CD14-positive monocyte (primary cell): ENCODE results near the gene TMEM45B. TPM values are rescaled to one million over a fixed set of nuclear protein-coding genes. Genes with fewer than 3 reads are reported as not detected.
A peak's percentile ranks its signal among the peaks of the same experiment; 100 is the strongest.

Experiments used
- DNase-seq, 3 donors: peaks; one replicate each; pipeline ENCODE4 v3.0.0-alpha.2; 2011 to 2022
- H2AFZ ChIP-seq: 2 replicates; pipeline ENCODE4 v1.6.0; 2012; ENCODE audit warnings: mild to moderate bottlenecking, low read depth, low read length, inconsistent platforms; ENCODE audit not compliant: insufficient read depth, poor library complexity, severe bottlenecking
- H3K27ac ChIP-seq, 2 donors: 1 replicate in 1 of 2; 2 replicates in 1 of 2; pipeline ENCODE4 v1.5.1; 2012 to 2013; ENCODE audit warnings: low read length in 2 of 2, control low read depth in 1 of 2, inconsistent platforms in 1 of 2, low read depth in 1 of 2, mild to moderate bottlenecking in 1 of 2
- H3K27me3 ChIP-seq, 2 donors: one replicate each; pipeline versions ENCODE4 v1.6.0 to v1.6.1; 2011 to 2013; ENCODE audit warnings: low read length in 2 of 2; ENCODE audit not compliant: control insufficient read depth in 2 of 2, insufficient read depth in 2 of 2
- H3K36me3 ChIP-seq, 2 donors: replicated peaks in 1 of 2; 1 replicate in 1 of 2; 2 replicates in 1 of 2; pipeline versions ENCODE4 v1.5.1 to v1.6.1; 2012 to 2013; ENCODE audit warnings: low read length in 2 of 2, control low read depth in 1 of 2, inconsistent platforms in 1 of 2, mild to moderate bottlenecking in 1 of 2; ENCODE audit not compliant: insufficient read depth in 2 of 2, control insufficient read depth in 1 of 2
- H3K4me1 ChIP-seq, 2 donors: 1 replicate in 1 of 2; 2 replicates in 1 of 2; pipeline versions ENCODE4 v1.5.1 to v1.6.1; 2012 to 2013; ENCODE audit warnings: low read length in 2 of 2, control low read depth in 1 of 2, inconsistent platforms in 1 of 2, mild to moderate bottlenecking in 1 of 2, moderate library complexity in 1 of 2; ENCODE audit not compliant: insufficient read depth in 2 of 2, control insufficient read depth in 1 of 2
- H3K4me2 ChIP-seq: replicated peaks from 2 replicates; pipeline ENCODE3; 2012; ENCODE audit warnings: low read length, moderate library complexity, mild to moderate bottlenecking; ENCODE audit not compliant: poor library complexity, severe bottlenecking; ENCODE audit errors: extremely low read depth
- H3K4me3 ChIP-seq, 3 experiments: fragments of 200-600 bp in 1 of 3; sonication (generic) in 1 of 3; replicated peaks in 1 of 3; 1 replicate in 2 of 3; 2 replicates in 1 of 3; pipeline ENCODE4 v1.5.1; 2011 to 2013; ENCODE audit warnings: low read length in 3 of 3, mild to moderate bottlenecking in 3 of 3, control low read depth in 2 of 3, low read depth in 2 of 3, inconsistent platforms in 1 of 3, moderate library complexity in 1 of 3
- H3K79me2 ChIP-seq: 2 replicates; pipeline ENCODE4 v1.6.0; 2012; ENCODE audit warnings: mild to moderate bottlenecking, control low read depth, inconsistent platforms, low read length, moderate library complexity; ENCODE audit not compliant: insufficient read depth
- H3K9ac ChIP-seq: 2 replicates; pipeline ENCODE4 v1.6.0; 2017; ENCODE audit warnings: low read length, mild to moderate bottlenecking; ENCODE audit not compliant: insufficient read depth, poor library complexity, severe bottlenecking
- H3K9me3 ChIP-seq, 2 donors: replicated peaks in 1 of 2; 1 replicate in 1 of 2; 2 replicates in 1 of 2; pipeline versions ENCODE4 v1.5.1 to v1.6.1; 2012 to 2013; ENCODE audit warnings: low read length in 2 of 2, control low read depth in 1 of 2; ENCODE audit not compliant: control insufficient read depth in 1 of 2, insufficient read depth in 1 of 2
- H4K20me1 ChIP-seq: 2 replicates; pipeline ENCODE4 v1.6.0; 2012; ENCODE audit warnings: mild to moderate bottlenecking, low read length, control low read depth, moderate library complexity; ENCODE audit not compliant: insufficient read depth
- H3K27ac Mint-ChIP-seq, 7 donors: one replicate each; pipeline ENCODE4 v1.8.0; 2020; ENCODE audit warnings: mild to moderate bottlenecking in 7 of 7, mixed read lengths in 7 of 7, moderate library complexity in 6 of 7, inconsistent platforms in 2 of 7
- H3K27me3 Mint-ChIP-seq, 3 donors: one replicate each; pipeline ENCODE4 v1.8.0; 2021 to 2022; ENCODE audit warnings: low read depth in 3 of 3, mild to moderate bottlenecking in 3 of 3, mixed read lengths in 3 of 3, moderate library complexity in 3 of 3, inconsistent platforms in 1 of 3
- H3K36me3 Mint-ChIP-seq, 2 donors: one replicate each; pipeline ENCODE4 v1.8.0; 2020; ENCODE audit warnings: mixed read lengths in 2 of 2, inconsistent platforms in 1 of 2, mild to moderate bottlenecking in 1 of 2
- H3K4me1 Mint-ChIP-seq: one replicate; pipeline ENCODE4 v1.8.0; 2020; ENCODE audit warnings: mild to moderate bottlenecking, mixed read lengths
- H3K4me3 Mint-ChIP-seq, 2 donors: one replicate each; pipeline ENCODE4 v1.8.0; 2020; ENCODE audit warnings: mild to moderate bottlenecking in 2 of 2, mixed read lengths in 2 of 2, moderate library complexity in 1 of 2
- H3K9me3 Mint-ChIP-seq, 7 donors: one replicate each; pipeline ENCODE4 v1.8.0; 2020 to 2022; ENCODE audit warnings: mixed read lengths in 7 of 7, mild to moderate bottlenecking in 6 of 7, moderate library complexity in 6 of 7, inconsistent platforms in 2 of 7
- WGBS: methylation state at CpG from one replicate; pipeline ENCODE4 v1.1.5; 2013; ENCODE audit warnings: missing lambda C conversion rate; ENCODE audit not compliant: insufficient coverage; 5-methylcytosine and 5-hydroxymethylcytosine counted together
- intact Hi-C, 2 donors: fragments of 100-400 bp; cut with micrococcal nuclease; formaldehyde crosslinking; loops; one replicate each; pipeline versions ENCODE4 v1.15.0 to v1.15.1; 2023
- polyA plus RNA-seq, 3 donors: library from polyadenylated mRNA; depleted of rRNA in 1 of 3; unstranded in 2 of 3; stranded (reverse) in 1 of 3; fragments of 300-500 nt in 2 of 3; fragments of >200 nt in 1 of 3; fragmentation: Illumina TruSeq in 2 of 3; gene quantifications; 1 replicate in 2 of 3; 2 replicates in 1 of 3; pipeline ENCODE4 v1.2.3, GENCODE V29; 2012 to 2021
- TF ChIP-seq, protein P1 (sequence below): fragments of 200-600 bp; IDR thresholded peaks from one replicate; pipeline ENCODE4 v1.8.0; 2022; ENCODE audit warnings: antibody characterized with exemption, mild to moderate bottlenecking

The TMEM45B gene
- polyA plus RNA-seq, 3 donors: 0.24 to 1.7 (median 0.56) TPM

DNA sequence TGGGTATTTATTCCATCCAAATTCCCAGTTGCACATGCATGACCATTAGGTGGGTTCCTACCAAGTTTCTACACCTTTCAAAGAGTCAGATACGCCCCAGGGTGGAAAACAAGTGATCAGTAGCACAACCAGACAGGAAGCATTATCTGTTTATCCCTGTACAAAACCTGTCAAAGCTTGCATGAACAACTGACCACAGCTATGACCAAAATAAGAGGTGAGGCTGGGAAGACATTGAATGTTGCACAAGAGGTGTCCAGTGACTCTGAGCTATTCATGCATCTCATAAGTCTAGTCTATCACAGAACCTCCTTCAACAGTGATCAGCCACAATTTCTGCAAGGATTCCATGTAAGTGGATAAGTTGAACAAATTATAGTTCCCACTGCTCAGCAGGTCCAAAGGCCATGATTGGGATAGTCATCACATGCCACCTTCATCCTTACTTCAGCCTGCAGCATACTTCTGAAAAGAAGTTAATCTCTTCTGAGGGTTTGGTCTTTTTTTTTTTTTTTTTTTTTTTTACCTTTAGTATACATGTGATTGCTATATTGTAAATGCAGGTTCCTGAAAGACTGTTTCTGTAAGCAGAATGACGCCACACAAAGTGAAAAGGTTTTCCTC lies 28.0 kb upstream of the TMEM45B start:
- H3K4me2 ChIP-seq: no peak overlapping the region

DNA sequence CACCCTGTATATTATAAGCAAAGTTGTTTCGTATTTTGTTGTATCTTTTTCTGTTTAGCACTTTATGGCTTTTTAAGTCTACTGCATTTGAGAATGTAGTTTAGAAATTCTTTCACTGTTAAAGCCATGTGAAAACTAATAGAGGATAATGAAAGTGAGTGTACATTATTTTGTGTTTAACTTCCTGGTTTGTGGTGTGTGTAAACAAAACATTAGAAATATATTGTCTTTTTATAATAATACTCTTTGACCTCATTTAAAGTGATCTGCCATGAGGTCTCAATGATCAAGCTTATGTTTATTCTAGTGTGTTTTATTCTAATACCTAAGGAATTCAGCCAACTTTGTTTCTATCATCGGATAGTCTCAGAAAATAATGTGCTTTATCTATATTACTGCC lies 27.4 kb upstream of the TMEM45B start:
- no CpG with 5 or more reads among the region's 2 CpGs for WGBS

More for the DNA sequence above, 28.0 kb upstream of the TMEM45B start:
- TF ChIP-seq, protein P1, sequence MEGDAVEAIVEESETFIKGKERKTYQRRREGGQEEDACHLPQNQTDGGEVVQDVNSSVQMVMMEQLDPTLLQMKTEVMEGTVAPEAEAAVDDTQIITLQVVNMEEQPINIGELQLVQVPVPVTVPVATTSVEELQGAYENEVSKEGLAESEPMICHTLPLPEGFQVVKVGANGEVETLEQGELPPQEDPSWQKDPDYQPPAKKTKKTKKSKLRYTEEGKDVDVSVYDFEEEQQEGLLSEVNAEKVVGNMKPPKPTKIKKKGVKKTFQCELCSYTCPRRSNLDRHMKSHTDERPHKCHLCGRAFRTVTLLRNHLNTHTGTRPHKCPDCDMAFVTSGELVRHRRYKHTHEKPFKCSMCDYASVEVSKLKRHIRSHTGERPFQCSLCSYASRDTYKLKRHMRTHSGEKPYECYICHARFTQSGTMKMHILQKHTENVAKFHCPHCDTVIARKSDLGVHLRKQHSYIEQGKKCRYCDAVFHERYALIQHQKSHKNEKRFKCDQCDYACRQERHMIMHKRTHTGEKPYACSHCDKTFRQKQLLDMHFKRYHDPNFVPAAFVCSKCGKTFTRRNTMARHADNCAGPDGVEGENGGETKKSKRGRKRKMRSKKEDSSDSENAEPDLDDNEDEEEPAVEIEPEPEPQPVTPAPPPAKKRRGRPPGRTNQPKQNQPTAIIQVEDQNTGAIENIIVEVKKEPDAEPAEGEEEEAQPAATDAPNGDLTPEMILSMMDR: no peak
- peak overlapping the region; percentile 10 for H2AFZ ChIP-seq
- H3K27ac ChIP-seq: no peak overlapping the region
- peaks cover 24% of the 10 kb centered on the region for H3K4me1 Mint-ChIP-seq
- H3K4me3 Mint-ChIP-seq: no peak overlapping the region
- intact Hi-C loops: no loop called here
- no peak overlapping the region for H3K4me3 ChIP-seq
- no peaks in the 10 kb centered on the region for H3K9me3 Mint-ChIP-seq
- no peaks in the 10 kb centered on the region for H3K36me3 Mint-ChIP-seq
- no peaks in the 10 kb centered on the region for H3K9me3 ChIP-seq
- H3K27me3 ChIP-seq: peaks cover 4 to 5% of the 10 kb centered on the region in 2 donors
- WGBS: no CpG with 5 or more reads among the region's 2 CpGs
- DNase-seq: no peak
- H3K27me3 Mint-ChIP-seq: peaks cover 0 to 6% (median 0%) of the 10 kb centered on the region in 3 donors
- peaks cover 15 to 20% of the 10 kb centered on the region in 2 donors for H3K4me1 ChIP-seq
- H3K79me2 ChIP-seq: no peaks in the 10 kb centered on the region
- H3K9ac ChIP-seq: no peak overlapping the region
- no peak overlapping the region for H3K27ac Mint-ChIP-seq
- no peaks in the 10 kb centered on the region for H3K36me3 ChIP-seq
- H4K20me1 ChIP-seq: no peaks in the 10 kb centered on the region

More for the DNA sequence above, 27.4 kb upstream of the TMEM45B start:
- H3K4me2 ChIP-seq: no peak overlapping the region
- peaks cover 4 to 5% of the 10 kb centered on the region in 2 donors for H3K27me3 ChIP-seq
- peaks cover 0 to 6% (median 0%) of the 10 kb centered on the region in 3 donors for H3K27me3 Mint-ChIP-seq
- H3K9me3 ChIP-seq: no peaks in the 10 kb centered on the region
- no peak overlapping the region for H3K4me3 Mint-ChIP-seq
- H3K4me1 Mint-ChIP-seq: peaks cover 24% of the 10 kb centered on the region
- no peaks in the 10 kb centered on the region for H3K79me2 ChIP-seq
- no peaks in the 10 kb centered on the region for H3K36me3 Mint-ChIP-seq
- no peak overlapping the region for H3K27ac ChIP-seq
- no peaks in the 10 kb centered on the region for H3K9me3 Mint-ChIP-seq
- H3K4me3 ChIP-seq: no peak overlapping the region
- H4K20me1 ChIP-seq: no peaks in the 10 kb centered on the region
- TF ChIP-seq, protein P1: no peak
- no peak overlapping the region for H3K9ac ChIP-seq
- H2AFZ ChIP-seq: no peak overlapping the region
- DNase-seq: no peak
- H3K4me1 ChIP-seq: peaks cover 15 to 20% of the 10 kb centered on the region in 2 donors
- no peak overlapping the region for H3K27ac Mint-ChIP-seq
- no peaks in the 10 kb centered on the region for H3K36me3 ChIP-seq
- intact Hi-C loops: no loop called here
